ENCODE measurements around the gene CBFB.

CBFB gene

DNA sequence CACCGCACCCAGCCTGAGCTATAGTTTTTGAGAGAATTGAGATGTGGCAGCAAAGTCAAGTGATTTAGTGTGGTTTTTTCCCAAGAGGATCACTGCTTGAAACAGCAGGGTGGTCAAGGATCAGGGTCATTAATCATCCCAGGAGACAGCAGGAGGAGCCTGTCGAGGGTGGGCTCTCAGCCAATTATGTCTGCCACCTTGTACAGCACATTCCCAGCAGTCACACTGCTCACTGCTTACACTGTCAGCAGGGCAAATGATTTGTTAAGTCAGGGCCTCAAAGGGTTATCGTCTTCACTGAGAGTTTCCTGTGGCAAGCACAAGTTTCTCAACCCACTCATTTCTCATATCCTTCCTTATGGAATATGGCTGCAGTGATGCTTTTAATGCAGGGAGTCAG is 108.7 kb downstream of the CBFB start:
- DNase-seq (ENCODE audit: low read depth), result no peak

DNA sequence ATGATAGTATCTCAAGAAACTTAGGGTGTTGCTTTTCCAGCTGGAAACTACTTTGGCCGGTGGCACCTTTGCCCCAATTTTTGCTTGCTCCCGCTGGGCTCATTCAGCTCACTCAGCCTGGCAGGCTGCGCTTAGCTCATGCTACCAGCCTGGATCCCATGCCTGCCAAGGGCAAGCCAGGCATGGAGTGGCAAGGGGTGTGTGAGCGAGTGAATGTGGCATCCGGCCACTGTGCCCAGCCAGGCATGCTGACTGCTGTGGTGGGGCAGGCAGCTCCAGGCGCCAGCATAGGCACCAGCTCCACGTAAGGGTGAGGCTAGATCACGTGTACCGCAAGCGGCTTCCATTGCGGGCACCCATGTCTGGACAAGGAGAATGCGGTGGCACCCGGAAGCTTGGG is 112.4 kb downstream of the CBFB start:
- DNase-seq (ENCODE audit: low read depth), result no peak

- DNase-seq (ENCODE audit: low read depth), result no peak
These were observed 113.4 kb downstream of the CBFB start for GRCh38 chr16:67142342-67142741.

DNA sequence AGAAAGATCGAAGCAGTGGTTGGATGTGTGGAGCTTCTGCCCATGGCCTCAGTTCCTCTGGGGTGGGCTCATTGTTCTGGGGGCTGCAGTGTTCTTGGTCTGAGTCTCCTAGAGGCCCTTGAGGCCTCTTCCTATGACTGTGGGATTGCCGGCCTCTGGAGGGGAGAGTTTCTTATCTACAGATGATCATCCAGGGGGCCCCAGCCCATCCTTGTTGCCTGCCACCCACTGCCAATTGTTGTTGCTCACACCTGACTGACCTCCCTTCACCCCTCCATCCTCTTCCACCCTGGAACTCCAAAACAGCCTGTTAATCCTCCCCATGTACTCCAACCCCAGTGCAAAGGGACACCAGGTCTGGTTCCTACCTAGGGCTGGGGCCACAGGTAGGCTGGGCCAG is 116.0 kb downstream of the CBFB start:
- DNase-seq (ENCODE audit: low read depth), result no peak

DNA sequence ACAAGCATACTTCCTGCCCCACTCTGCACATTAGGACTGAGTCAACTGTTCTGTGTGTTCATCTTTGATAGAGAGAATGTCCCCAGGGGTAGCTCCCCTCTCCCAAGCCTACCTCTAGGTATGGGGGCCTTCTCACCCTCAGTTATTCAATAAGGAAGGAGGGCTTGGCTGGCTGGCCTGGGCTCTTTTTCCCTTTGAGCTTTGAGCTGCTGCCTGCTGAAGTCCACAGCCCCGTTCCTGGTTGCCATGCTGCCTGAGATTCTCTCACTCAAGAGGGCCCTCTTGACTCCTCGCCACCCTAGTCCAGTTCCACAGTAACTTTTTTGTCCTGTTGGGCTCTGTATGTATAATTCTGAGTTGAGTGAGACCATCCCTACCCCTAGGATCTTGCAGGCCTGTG is 116.8 kb downstream of the CBFB start:
- DNase-seq (ENCODE audit: low read depth), result no peak

GRCh38 chr16:67146523-67147357 is 117.8 kb downstream of the CBFB start:
- DNase-seq (ENCODE audit: low read depth), result no peak

DNA sequence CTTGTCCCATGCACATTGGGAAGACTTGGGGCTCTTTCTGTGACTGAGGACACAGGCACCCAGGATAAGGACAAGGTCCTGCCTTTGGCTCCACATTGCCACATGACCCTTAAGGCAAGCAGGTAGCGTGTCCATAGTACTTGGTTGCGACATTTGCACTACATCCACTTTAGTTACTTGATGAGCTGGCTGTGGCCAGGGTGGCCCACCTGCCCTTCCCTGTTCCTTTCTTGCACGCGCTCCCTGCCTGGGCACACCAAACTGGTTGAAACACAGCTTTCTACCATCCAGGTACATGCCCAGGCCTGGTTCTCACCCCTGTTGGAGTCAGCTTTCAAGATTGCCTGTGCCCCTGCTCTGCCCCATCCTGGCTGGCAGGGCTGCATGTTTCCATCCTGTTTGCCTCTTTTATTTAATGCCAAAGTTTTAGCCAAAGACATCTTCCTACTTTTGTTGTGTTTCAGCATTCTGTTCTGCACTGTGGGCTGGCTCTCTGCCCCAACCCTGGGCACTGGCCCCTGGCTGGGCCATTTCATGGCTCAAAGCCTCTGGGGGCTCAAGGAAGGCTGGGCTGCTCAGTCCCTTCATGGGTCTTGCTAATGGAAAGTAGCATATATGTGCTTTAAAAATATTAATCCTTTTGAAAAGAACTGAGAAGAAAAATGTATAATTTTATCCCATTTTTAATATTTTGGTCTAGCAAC is 118.6 kb downstream of the CBFB start:
- DNase-seq (ENCODE audit: low read depth), result no peak

- DNase-seq (ENCODE audit: low read depth), result no peak
These were observed 119.3 kb downstream of the CBFB start for GRCh38 chr16:67148221-67148620.

GRCh38 chr16:67148656-67149275 is 119.8 kb downstream of the CBFB start:
- DNase-seq (ENCODE audit: low read depth), result no peak

DNA sequence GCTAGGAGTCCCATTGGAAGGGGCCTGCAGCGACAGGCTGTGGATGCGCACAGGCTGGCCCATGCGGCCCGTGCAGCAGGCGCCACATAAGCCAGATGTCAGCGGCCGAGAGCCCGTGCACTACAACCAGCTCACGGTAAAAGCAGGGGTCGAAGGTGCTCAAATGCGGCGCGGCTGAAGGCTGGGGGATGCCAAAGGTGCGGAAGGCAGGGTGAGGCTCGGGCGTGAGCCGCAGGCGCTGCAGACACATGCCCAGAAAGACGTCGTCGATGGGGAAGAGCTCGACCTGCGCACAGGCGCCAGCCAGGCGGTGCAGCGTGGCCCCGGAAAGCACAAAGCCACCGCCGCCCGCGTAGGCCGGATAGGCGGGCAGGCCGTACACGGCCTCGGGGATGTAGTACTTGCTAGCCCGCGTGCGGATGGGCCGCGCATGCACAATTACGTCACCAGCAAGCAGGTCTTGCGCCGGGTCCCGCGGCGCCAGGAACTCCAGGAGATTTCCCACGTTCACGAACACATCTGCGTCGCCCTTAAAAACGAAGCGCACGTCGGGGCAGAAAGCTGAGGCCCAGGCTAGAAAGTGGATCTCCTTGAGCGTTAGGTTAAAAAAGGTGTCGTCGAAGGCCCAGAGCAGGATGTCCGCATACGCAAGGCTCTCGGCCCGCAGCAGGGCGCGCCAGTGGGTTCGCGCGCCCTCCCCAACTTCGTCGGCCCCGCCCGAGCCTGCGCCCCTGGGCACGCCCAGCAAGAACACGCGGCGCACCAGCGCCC is 120.5 kb downstream of the CBFB start:
- no peak for DNase-seq (ENCODE audit: low read depth)

DNA sequence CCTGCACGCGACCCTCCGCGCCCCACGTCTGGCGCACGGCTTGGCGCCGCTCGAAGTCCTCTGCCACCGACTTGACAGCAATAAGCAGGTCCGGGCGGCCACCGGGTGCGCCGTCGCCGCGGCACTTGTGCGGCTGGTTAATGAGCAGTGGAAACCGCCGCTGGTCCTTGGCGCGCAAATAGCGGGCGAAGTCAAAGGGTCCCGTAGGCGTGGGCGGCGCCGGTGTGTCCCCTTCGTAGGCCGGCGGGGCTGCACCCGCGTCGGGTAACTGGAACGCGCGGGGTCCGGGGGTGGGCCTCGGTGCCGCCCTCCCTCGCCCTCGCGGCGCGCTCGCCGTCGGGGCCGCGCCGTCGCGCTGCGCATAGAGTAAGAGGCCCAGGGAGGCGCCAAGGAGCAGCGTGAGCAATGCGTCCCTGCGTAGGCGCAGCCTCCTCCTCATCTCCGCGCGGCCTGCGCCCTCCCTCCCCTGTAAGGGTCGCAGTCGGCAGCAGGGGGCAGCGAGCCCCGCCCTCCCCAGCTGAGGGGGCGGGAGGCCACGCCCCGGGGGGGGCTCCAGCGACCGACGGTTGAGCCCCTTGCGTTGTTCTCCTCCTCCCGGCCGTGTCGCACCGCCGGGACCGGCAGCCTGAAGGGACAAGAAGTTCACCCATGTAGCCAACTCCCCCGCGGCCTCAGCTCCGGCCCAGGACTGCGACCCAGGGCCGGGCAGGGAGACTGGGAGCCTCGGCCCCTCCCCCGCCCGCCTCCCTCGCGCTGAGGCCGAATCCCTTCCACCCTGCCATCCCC is 121.3 kb downstream of the CBFB start:
- no peak for DNase-seq (ENCODE audit: low read depth)
